NK-92 (cell line): Measurements from ENCODE around the gene DHRS13.
"Not testable (repeated sequence)": the region's sequence is repeated elsewhere in the genome, so short reads cannot be mapped to it uniquely, and the experiment has no call there.

Experiments used
- DNase-seq: peaks from one replicate; lab custom pipeline; 2025; ENCODE audit not compliant: unreplicated experiment; lab: John Stamatoyannopoulos, UW

Gene DHRS13

DNA sequence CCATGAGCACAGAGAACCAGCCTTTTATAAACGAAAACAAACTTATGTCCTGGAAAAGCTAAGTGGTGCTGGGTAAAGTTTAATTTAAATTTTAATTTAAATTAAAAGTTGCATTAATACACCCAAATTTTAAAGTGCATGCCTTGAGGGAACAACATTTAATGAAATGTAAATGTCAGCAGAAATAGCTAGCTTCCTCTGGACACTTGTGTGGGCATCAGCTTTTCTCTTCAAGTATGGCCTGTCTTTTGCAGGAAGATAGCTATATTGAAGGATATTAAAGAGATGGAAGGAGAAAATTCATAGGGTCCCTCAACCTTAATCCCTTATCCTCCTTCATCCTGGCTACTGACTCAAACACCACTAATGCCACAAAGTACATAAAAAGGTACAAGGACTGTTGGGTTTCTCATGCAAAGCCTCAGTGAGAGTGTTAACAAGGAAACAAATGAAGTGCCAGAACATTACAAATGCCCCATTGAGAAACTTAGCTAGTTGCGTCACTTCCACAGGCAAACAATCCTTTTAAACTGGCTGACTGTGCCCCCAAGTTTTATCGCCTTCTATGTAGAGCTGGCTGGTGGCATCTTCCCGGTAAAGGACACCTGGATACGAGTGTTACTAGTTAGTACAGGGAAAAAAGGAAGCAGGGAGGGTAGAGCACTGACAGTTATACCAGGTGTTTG lies 34.3 kb upstream of the DHRS13 start:
- DNase-seq = no peak

DNA sequence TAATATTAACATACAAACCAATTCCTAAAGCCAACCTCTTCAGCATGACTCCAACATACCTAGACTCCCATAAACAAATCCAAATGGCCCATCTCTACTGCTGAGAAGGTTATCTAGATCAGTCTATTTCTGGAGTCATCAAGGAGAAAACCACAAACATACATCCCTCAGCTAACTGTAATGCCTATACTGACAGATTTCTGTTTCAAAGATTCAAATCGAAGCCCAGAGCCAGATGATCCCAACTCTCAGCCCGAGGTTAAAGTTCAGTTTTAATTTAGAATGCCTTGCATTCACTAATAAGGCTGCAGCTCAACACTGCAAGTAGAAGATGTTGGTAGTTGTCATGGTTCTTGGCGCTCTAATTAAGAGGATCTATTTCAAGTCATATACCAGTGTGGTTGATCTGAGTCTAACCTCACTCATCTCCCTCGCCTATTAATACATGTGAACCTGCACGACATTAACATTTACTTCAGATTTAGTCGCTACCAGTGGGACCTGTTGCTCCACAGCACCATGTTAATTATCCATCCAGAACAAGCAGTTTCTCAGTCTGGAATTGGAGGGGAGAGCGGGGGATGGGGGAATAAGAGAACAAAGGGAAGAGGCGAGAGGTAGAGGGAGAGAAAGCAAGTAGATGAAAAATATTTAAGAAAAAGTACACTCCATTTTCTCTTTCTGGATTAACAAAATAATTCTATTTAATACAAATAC lies 33.0 kb upstream of the DHRS13 start:
- DNase-seq = no peak

- not testable (repeated sequence) for DNase-seq
These were observed 31.6 kb upstream of the DHRS13 start for GRCh38 chr17:28934508-28934907.

DNA sequence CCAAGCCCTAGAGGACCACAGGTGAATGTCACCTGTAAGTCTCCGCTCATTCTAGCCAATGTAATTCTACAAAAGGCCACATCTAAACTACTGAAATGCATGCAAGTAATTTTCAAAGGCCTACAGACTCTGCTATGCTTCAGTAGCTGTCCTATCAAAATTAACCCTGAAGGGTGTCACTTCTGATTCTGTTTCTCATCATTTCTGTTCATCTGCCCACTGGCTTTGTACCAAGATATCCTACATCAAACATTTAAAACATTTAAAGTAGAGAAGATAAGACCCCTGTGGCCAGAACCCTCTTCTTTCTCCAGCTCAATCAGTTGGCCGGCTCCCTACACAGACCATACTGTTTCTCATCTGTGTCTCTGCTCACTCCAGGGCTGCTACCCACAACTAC lies 26.9 kb upstream of the DHRS13 start:
- DNase-seq = no peak

- DNase-seq = no peak
These were observed 25.2 kb upstream of the DHRS13 start for GRCh38 chr17:28928061-28928460.

- DNase-seq = no peak
These were observed 23.9 kb upstream of the DHRS13 start for GRCh38 chr17:28926786-28927185.

- DNase-seq = no peak
These were observed 23.5 kb upstream of the DHRS13 start for GRCh38 chr17:28926366-28926765.

GRCh38 chr17:28925912-28926365 lies 23.1 kb upstream of the DHRS13 start:
- DNase-seq = no peak

- DNase-seq = no peak
These were observed 17.3 kb upstream of the DHRS13 start for GRCh38 chr17:28920201-28920600.

DNA sequence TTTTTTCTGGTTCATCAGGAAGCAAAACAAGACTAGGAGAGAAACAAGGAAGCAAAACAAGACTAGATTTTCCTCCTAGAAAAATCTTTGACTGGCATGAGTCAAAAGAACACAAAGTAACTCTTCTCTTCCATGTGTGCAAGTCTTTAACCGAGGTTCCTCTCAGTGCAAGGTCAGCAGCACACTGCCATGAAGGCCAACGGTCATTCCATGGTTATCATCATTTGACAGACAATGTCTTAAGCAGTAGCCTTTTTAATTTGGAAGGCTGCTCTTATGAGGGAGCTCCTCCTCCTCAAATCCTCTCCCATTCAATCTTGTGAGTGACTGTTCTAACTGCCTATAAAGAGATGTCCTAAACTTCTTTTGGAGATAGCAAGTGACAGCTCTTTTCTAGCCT lies 15.4 kb upstream of the DHRS13 start:
- DNase-seq = no peak

- DNase-seq = no peak
These were observed 14.6 kb upstream of the DHRS13 start for GRCh38 chr17:28917465-28917864.

GRCh38 chr17:28917029-28917428 lies 14.2 kb upstream of the DHRS13 start:
- DNase-seq = no peak

- DNase-seq = no peak
These were observed 13.5 kb upstream of the DHRS13 start for GRCh38 chr17:28916302-28916934.

GRCh38 chr17:28912938-28913333 lies 10.1 kb upstream of the DHRS13 start:
- no peak for DNase-seq

GRCh38 chr17:28912281-28912937 lies 9.5 kb upstream of the DHRS13 start:
- DNase-seq = no peak

DNA sequence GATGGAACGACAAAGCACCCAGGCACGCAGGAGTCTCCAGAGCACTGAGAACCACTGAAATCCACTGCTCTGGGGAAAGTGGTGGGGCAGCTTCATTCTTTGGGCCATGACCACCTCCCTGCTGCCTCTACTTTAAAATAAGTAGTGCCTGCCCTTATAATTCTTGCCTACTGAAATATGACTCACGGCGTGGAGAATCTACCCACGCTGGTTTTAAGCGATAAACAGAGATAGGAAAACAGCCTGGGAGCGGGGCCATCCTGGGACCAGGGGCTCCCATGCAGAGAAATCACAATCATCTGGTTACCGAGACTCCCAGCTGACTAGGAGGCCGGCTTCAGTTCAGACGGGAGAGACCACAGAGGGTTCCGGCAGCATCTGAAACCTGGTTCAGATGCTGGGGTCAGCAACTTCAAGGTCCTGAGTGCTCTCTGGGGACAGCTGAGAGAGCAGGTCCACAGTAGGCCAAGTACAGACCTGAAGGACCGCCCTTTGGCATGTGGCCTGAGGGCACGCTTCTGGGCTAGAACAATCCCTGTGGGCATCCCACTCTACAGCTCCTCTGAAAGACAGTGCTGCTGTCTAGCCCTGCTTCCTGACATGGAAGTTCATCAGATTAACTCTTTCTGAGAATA lies 8.6 kb upstream of the DHRS13 start:
- DNase-seq = no peak

GRCh38 chr17:28910534-28910933 lies 7.7 kb upstream of the DHRS13 start:
- no peak for DNase-seq

GRCh38 chr17:28908640-28909167 lies 5.8 kb upstream of the DHRS13 start:
- no peak for DNase-seq

DNA sequence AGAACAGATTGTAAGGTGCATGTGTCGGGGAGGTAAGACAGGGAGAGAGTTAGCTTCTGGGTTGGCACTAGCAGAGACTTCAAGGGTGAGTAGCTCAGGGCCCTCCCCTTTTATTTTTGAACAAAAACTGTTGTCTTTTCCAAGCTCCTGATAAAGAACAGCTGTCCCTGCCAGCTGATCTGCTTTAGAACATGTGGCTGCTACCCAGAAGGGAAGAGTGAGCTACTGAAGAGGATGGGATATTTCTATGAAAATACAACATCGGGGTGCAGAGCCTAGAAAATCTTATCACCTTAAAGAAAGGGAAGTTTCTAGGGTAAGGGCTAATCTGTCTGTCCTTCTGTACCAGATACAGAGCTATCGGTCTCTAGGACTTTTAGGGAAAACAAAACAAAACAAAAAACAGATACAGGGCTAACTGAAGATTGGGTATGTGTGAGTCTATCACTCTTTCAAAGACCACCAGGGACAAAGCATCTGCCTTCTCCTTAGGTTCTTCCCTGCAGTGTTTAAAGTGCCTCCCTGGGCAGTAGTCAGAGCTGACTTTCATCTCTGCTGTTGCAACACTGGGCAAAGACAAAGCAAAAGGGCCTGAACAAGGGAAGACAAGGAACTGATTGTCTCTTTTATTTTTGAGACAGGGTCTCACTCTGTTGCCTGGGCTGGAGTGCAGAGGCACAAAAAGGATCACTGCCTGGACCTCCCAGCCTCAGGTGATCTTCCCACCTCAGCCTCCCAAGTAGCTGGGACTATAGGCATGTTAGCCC lies 5.0 kb upstream of the DHRS13 start:
- no peak for DNase-seq
